Ammon's horn (tissue), 1 donor: ENCODE results near the gene MEIS2.
A peak's percentile ranks its signal among the peaks of the same experiment; 100 is the strongest.

ENCODE experiments used
- DNase-seq: peaks from one replicate; pipeline ENCODE4 v3.0.0-alpha.2; 2016; ENCODE audit warnings: low spot score

Gene MEIS2

GRCh38 chr15:37100109-37100965 is at the start of gene MEIS2:
MEIS2 (minus strand) TSS chr15:37100549; CDS start chr15:37099466, 1,083 bp downstream.
- peak; percentile 91 for DNase-seq

DNA sequence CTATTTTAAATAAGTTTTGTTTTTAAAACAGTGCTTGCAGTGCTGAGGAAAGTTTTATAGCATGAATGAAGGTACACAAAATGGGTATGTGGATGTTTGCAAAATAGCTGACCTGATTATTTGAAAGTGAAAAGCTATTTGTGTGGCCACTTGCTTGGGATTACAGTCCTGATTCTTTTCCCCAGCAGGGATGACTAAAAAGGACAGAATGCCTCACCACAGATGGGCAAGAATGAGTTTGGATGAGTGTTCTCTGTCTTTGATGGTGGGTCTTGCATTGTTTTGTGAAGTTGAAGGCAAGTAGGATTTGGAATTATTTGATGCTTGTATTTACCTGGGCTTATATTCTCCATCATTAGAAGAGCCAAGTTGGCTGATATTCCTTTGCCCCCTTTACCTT is 48.8 kb upstream of the MEIS2 start:
- DNase-seq: no peak

- no peak for DNase-seq
Measured at GRCh38 chr15:37148714-37149113, 48.4 kb upstream of the MEIS2 start.

GRCh38 chr15:37143351-37143750 is 43.0 kb upstream of the MEIS2 start:
- no peak for DNase-seq

- DNase-seq: no peak
Measured at GRCh38 chr15:37142371-37142770, 42.0 kb upstream of the MEIS2 start.

GRCh38 chr15:37140531-37141058 is 40.2 kb upstream of the MEIS2 start:
- no peak for DNase-seq

DNA sequence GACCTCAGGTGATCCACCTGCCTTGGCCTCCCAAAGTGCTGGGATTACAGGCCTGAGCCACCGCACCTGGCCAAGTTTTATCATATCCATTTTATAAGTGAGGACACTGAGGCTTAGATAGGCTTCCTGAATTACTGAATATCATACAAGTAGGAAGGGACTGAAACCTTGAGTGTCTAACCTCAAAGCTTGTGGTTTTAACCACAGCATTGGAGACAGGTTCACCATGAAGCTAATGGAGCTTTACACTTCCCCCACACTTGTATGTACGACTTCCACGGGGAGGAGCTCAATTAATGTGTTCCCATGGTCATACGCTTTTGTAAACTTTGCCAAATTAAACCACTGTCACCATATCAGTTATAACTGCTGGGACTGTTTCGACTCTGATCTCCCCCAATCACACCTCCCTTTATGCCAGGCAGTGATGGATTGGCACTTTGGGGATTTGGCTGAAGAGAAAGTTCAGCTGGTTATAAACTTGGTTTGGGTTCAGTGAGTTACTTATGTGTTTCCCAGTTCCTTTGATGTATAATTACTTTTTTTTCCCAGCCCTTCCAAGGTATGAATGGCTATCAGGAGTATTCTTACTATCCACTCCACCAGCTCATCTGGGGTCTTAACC is 38.4 kb upstream of the MEIS2 start:
- DNase-seq: no peak

DNA sequence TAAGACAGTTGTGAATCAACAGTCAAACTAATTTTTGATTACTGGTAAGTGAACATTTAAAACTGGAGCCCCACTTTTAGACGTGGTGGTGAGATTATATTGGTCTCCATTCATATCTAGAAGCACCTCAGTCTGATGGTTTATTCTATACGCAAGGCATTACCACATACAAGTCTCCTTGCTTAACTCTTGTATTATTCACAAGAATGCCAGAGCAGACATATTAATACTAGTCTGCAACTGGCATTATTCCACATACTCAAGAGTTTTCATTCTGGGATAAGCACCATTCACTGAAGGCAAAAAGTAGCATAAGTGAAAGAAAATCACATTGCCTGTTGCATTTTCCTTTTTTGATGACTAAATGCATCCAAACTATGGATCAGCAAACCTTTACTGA is 36.9 kb upstream of the MEIS2 start:
- no peak for DNase-seq

DNA sequence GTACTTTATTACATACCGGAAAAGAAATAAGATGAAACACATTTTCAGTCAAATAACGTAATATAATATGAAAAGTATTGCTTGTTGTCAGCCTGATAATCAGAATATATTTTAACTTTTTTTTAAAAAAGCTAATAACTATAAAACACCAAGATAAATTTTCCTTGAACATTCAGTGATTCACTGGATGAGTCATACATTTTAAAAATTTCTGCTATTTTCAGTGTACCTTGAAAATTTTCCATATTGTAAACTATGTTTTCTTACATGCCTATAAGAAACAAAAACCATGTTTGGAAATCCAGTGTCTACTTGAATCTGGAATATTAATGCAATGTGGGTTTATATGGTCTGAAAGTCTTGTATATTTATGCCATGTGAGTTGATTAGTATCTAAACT is 36.3 kb upstream of the MEIS2 start:
- no peak for DNase-seq

DNA sequence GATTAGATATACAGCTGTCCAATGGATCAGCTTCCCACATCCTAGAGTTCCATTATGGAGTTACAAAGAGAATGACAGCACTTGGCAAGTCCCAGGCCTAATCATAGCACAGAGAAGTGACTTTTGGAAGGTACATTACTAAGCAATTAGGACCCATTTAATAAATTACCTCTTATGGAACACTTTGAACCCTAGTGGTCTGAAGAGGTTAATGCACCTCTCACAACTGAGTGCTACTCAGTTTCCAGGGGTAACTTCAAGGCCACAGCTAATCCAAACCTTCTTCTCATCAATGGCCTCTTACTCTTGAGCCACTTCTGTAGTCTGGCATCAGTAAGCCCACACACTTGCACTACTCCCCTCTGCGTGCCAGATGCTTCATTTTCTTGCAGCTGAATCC is 34.9 kb upstream of the MEIS2 start:
- no peak for DNase-seq

DNA sequence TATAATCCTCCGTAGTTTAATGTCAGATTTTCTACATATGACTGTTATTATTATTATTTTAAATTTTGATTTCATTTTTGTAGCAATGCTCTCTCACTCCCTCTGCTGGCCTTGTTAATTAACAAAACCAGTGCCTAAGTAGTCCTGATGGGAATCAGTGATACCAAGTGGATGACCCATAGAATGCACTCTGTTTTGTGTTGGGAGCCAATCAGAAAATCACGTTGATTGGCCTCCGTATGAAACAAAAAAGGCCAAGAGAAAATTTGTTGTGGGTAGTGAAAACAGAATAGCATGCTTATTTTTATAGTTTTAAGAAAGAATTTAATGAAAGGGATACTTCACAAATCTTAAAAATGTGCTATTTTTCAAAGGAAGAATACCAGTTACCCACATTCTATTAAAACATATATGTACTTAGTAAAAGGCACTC is 34.4 kb upstream of the MEIS2 start:
- peak; percentile 31 for DNase-seq

DNA sequence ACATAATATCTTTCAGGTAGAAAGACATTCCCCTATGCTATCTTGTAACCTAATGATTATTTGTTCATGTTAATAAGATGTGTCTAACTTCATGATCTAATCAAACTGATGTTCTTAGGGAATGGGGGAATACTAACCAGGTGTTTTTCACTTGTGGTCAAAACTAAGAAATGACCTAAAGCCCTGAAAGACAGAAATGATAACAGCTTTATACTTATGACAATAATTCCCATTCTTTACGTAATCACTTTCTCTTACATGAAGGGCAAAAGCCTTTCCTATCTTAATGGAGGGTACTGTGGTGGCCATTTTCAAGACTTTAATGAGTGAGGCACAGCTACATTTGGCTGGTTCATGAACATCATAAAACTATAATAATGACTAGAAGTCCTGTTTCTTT is 33.9 kb upstream of the MEIS2 start:
- DNase-seq: no peak

DNA sequence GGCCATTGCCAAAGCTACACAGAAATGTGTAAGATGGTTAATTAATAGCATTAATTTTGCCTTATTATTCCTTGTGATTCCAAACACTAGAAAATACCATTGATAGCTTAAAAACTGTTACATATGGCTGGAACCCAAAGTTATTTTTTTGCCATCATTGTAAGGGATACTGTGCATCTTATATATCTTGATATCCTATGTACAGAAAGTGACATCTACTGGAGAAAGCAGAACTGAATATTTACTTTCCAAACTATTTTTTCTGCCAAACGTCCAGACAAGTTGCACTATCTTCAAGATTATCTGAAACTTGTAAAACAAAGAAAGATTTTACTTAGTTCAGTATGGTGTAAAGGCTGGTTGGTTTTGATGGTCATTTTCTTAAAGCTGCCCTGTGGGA is 33.3 kb upstream of the MEIS2 start:
- DNase-seq: no peak

GRCh38 chr15:37132826-37133417 is 32.6 kb upstream of the MEIS2 start:
- no peak for DNase-seq

DNA sequence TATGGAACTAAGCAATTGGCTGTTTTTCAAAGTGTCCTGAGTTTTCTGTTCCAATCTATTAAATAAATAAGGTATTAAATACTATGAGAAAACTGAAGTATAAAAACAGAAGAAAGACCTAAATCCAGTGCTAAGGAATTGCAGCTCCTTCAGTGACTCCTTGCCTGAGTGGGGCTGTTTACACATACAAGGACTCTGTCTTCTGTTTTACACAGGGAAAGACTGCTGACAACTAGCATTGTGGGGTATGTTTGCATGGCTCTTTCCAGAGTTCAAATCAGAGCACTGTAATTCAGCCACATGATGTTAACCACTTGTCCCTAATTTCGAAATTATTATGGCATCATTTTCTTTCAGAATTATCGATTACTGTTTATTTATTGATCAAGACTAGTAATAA is 31.3 kb upstream of the MEIS2 start:
- no peak for DNase-seq

DNA sequence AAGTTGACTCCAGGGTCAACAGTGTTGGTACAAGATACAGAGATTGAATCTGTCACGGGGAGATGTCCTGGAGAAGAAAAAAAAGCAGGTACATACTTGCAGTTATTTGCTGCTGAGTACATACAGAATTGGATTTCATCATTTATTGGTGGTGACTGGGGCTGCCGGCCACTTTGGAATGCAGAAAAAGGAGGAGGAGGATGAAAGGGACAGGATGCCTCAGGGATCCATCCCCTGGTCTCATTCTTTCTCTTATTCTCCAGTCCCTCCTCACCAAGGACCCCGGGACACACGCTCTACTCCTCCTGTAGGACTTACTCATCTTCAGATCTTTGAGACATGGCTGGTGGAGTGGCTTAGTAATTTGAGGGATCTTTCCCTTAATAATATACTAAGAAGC is 30.0 kb upstream of the MEIS2 start:
- DNase-seq: no peak

DNA sequence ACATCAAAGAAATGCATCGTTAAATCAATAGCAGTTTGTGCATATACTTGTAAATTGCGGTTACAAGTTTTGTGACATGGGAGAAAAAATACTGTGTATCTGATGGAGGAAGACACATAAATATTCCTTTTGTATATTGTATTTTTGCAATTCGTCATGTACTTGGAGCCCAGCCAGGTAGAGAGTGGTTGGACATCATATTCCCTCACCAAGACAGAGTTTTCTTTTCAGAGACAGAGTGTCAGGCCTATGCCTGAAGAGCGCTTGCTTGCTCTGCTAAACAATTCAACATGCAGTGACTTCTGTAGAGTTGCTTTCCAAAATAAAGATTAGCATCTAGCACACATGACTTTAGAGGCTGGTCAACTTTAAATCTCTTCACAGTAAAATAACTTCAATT is 24.8 kb upstream of the MEIS2 start:
- no peak for DNase-seq

DNA sequence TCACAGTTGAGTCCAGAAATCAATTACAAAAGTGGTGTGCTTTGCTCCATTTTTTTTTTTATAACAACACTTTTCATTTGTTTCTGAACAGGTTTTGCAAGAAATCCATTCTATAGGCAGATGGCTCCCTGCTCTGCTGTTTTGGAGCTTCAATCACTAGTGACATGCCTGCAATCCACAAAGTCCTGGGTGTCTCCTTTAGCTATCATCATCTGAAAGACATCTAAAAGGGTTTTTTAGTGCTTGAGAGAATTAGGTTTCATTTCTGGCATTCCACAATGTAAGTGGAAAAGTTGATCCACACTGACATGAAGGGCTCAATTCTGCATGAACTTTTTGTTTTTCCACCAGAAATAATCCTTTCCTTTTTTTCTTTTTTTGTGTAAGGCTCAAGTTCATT is 24.0 kb upstream of the MEIS2 start:
- no peak for DNase-seq

DNA sequence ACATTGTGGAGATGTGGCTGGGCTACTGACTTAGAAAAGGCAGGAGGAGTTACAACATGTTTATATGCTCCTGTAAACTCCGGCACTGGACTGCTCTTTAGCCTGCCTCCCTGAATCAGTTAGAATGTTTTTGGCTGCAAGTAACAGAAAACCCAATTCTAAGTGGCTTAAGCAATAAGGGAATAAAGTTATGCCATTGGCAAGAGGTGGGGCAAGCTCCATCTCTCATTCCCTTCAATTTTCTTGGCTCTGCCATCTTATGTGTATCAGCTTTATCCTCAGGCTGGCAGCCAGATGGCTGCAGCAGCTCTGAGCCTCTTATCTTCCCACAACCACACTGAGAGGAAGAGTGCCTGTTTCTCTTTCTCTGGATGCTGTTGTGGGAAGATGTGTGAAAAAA is 22.4 kb upstream of the MEIS2 start:
- no peak for DNase-seq

DNA sequence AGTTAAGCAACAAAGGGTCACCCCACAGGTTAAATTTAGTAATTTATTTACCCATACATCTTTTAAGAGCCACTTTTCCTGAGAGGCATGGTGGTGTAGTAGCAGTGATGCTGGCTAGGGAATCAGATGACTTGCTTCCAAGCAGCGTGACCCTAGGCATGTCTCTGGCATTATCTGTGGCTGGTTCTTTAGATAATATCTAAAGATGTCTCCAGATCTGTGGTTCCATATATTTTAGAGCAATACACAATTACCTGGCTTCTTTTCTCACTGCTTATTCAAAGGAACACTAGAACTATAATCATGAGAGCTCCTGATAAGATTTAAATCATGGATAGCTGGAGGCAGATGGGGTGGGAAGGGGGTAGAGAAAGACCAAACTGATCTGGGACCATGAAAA is 21.1 kb upstream of the MEIS2 start:
- DNase-seq: no peak

- DNase-seq: no peak
Measured at GRCh38 chr15:37117030-37117429, 16.7 kb upstream of the MEIS2 start.

DNA sequence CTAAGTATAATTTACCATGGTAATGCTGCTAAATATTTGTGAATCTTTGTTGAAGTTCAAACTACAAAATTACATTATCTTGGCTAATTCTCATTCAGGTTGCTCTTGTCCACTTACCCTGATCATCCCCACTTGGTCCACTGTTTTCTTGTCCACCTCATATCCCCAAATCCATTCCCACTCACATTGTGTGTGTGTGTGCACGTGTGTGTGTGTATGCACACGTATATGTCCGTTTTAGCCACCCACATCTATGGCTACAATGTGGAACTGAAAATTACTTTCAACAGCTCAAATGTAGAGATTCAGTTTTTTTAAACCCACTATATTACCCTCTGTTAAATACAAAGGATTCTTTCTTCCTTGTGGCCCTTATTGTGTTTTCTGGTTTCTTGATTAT is 15.2 kb upstream of the MEIS2 start:
- DNase-seq: no peak
